BLaER1 treated with 17β-estradiol and CSF1 and Interleukin-3, amounts not matched to agents 10 nM and 100 nM (cell line): ENCODE data around the gene TIGAR.

Experiments used
- H3K27ac ChIP-seq, 11 experiments: shearing (Covaris generic); formaldehyde crosslinking; 2 replicates each; pipeline ENCODE4 v1.8.1; 2022
- H3K27me3 ChIP-seq, 11 experiments: shearing (Covaris generic); formaldehyde crosslinking; 2 replicates each; pipeline ENCODE4 v1.8.1; 2022
- H3K36me3 ChIP-seq, 11 experiments: shearing (Covaris generic); formaldehyde crosslinking; 2 replicates each; pipeline ENCODE4 v1.8.1; 2022
- H3K4me1 ChIP-seq, 10 experiments: shearing (Covaris generic); formaldehyde crosslinking; 2 replicates each; pipeline ENCODE4 v1.8.1; 2022
- H3K4me2 ChIP-seq, 11 experiments: shearing (Covaris generic); formaldehyde crosslinking; 2 replicates each; pipeline ENCODE4 v1.8.1; 2022
- H3K4me3 ChIP-seq, 10 experiments: shearing (Covaris generic); formaldehyde crosslinking; 2 replicates each; pipeline ENCODE4 v1.8.1; 2022
- H3K9ac ChIP-seq, 11 experiments: shearing (Covaris generic); formaldehyde crosslinking; 2 replicates each; pipeline ENCODE4 v1.8.1; 2022
- H3K9me3 ChIP-seq, 11 experiments: shearing (Covaris generic); formaldehyde crosslinking; replicated peaks in 1 of 11; 2 replicates each; pipeline ENCODE4 v1.8.1; 2022
- H4K20me1 ChIP-seq, 11 experiments: shearing (Covaris generic); formaldehyde crosslinking; 2 replicates each; pipeline ENCODE4 v1.8.1; 2022
- Cebpa-rat ChIP-seq, 11 experiments: shearing (Covaris generic); IDR thresholded peaks; 2 replicates each; pipeline ENCODE4 v1.8.1; 2022

Gene TIGAR

DNA sequence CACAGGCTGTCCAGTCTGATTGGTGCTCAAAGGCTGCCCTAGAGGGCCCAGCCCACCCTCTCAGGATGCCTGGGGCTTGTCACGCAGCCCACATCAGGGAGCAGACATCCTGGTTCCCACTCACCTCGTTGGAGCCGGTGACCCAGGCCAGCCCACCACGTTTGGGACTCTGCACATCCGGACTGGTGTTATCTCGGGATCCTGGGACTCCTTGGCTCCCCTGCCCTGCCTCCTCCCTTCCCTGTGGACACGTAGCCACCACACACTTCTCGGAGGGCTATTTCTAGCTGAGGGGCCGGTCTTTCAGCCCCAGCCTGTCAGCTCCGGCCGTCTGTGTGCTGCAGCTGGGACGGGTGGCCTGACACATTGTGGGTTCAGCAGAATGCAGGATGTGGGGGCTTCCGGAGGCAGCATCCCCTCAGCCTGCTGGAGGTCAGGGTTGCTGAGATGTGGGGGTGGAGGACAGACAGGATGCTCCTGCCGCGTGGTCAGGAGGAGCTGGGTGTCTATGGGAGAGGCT is 71.3 kb downstream of the TIGAR start:
- peaks cover 14 to 53% (median 39%) of the 10 kb centered on the region in 10 experiments for H3K4me1 ChIP-seq
- H3K27ac ChIP-seq = peak overlapping the region in 9 of 11 experiments; percentile 52 to 78 (median 74); a peak in 17 of 22 replicates
- peak overlapping the region in 8 of 10 experiments; percentile 9 to 57 (median 39); a peak in 10 of 20 replicates for H3K4me3 ChIP-seq
- no peaks in the 10 kb centered on the region for H3K36me3 ChIP-seq
- H3K4me2 ChIP-seq = peak overlapping the region; percentile 68 to 94 (median 85)
- H3K9ac ChIP-seq = peak overlapping the region in 9 of 11 experiments; percentile 36 to 72 (median 69); a peak in 17 of 22 replicates
- TF ChIP-seq Cebpa-rat (IDR thresholded peaks at IDR 0.05) = no peak
- H3K27me3 ChIP-seq = no peaks in the 10 kb centered on the region
- H4K20me1 ChIP-seq = no peaks in the 10 kb centered on the region
- H3K9me3 ChIP-seq = no peaks in the 10 kb centered on the region

- no peaks in the 10 kb centered on the region for H4K20me1 ChIP-seq
- peak overlapping the region; percentile 68 to 94 (median 85); a peak in 21 of 22 replicates for H3K4me2 ChIP-seq
- H3K9me3 ChIP-seq = no peaks in the 10 kb centered on the region
- peaks cover 14 to 53% (median 39%) of the 10 kb centered on the region in 10 experiments for H3K4me1 ChIP-seq
- peak overlapping the region in 6 of 11 experiments; percentile 56 to 72 (median 70); a peak in 7 of 22 replicates for H3K9ac ChIP-seq
- TF ChIP-seq Cebpa-rat (IDR thresholded peaks at IDR 0.05) = no peak
- no peaks in the 10 kb centered on the region for H3K27me3 ChIP-seq
- H3K36me3 ChIP-seq = no peaks in the 10 kb centered on the region
- peak overlapping the region in 9 of 11 experiments; percentile 52 to 78 (median 74); a peak in 15 of 22 replicates for H3K27ac ChIP-seq
- H3K4me3 ChIP-seq = peak overlapping the region in 1 of 10 experiments; percentile 57; a peak in 2 of 20 replicates
Observed at GRCh38 chr12:4393211-4393610, 72.2 kb downstream of the TIGAR start.

DNA sequence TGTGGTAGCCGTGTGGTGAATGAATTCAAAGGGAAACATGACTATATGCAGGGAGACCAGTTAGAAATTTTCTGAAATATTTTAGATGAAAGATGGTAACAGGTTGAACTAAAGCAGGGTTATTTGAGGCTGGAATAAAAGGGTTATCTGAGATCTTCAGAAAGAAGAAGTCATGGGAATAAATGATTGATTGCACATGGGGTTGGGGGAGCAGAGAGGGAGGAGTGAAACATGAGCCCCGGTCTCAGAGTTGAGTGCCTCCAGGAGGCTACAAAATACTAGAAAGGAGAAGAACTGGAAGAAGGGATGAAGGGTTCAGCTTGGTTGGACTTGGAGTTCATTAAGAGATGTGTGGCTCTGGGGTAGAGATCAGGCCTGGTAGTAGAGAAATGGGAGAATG is 74.8 kb downstream of the TIGAR start:
- Histone ChIP-seq H3K4me1 (peaks cover 14 to 34% (median 24%) of the 10 kb centered on the region in 10 experiments), H3K27me3 (no peaks in the 10 kb centered on the region), H3K9ac (no peak overlapping the region), H3K4me3 (no peak overlapping the region), H3K4me2 (no peak overlapping the region), H3K36me3 (no peaks in the 10 kb centered on the region), H3K9me3 (no peaks in the 10 kb centered on the region), H3K27ac (no peak overlapping the region), H4K20me1 (no peaks in the 10 kb centered on the region)
- no peak for TF ChIP-seq Cebpa-rat (IDR thresholded peaks at IDR 0.05)

DNA sequence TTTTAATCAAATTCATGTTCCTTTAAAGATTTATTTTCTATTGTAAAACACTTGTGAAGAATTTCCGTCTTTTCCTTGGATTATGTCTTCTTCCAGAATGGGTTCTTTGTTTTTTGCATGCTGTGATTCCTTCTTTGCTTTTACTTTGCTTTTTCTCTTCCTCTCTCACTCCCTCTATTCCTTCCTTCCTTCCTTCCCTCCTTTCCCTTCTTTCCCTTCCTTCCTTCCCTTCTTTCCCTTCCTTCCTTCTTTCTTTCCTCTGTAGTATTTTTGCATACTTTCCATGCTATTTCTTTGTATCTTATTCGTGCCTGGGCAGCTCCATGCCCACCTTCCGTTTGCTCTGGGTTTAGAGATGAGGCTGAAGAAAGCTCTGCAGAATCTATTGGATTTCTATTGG is 80.1 kb downstream of the TIGAR start:
- TF ChIP-seq Cebpa-rat (IDR thresholded peaks at IDR 0.05) = no peak
- peaks cover 10 to 35% (median 19%) of the 10 kb centered on the region in 11 experiments for H3K9me3 ChIP-seq
- H3K27ac ChIP-seq = no peak overlapping the region
- no peaks in the 10 kb centered on the region for H4K20me1 ChIP-seq
- H3K4me2 ChIP-seq = no peak overlapping the region
- H3K4me1 ChIP-seq = no peaks in the 10 kb centered on the region
- no peaks in the 10 kb centered on the region for H3K27me3 ChIP-seq
- H3K4me3 ChIP-seq = no peak overlapping the region
- H3K36me3 ChIP-seq = no peaks in the 10 kb centered on the region
- no peak overlapping the region for H3K9ac ChIP-seq

DNA sequence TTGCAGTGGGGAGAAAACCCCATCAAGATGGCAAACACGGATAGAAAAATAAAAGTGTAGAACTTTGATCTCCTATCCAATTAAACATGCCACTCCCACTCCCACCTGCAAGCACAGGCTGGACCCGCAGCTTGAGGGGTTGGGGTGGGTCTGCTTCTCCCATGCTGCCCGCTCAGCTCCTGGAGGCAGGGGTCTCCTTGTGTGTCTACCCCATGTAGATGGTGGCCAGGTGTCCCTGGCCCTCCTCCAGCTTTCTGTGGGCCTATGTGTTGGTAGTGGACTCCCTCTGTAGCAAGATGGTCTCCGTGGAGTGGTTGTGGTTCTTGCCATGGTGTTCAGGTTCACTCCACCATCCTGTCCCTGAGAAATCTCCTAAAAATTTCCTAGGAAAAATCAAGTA is 82.0 kb downstream of the TIGAR start:
- Histone ChIP-seq H3K27me3 (no peaks in the 10 kb centered on the region), H3K9me3 (peaks cover 10 to 35% (median 19%) of the 10 kb centered on the region in 11 experiments), H3K27ac (no peak overlapping the region), H3K4me1 (no peaks in the 10 kb centered on the region), H3K4me3 (no peak overlapping the region), H3K36me3 (no peaks in the 10 kb centered on the region), H3K9ac (no peak overlapping the region), H3K4me2 (no peak overlapping the region), H4K20me1 (no peaks in the 10 kb centered on the region)
- no peak for TF ChIP-seq Cebpa-rat (IDR thresholded peaks at IDR 0.05)
